ENCODE data around the gene ARHGEF38.

- TF ChIP-seq, protein P1, sequence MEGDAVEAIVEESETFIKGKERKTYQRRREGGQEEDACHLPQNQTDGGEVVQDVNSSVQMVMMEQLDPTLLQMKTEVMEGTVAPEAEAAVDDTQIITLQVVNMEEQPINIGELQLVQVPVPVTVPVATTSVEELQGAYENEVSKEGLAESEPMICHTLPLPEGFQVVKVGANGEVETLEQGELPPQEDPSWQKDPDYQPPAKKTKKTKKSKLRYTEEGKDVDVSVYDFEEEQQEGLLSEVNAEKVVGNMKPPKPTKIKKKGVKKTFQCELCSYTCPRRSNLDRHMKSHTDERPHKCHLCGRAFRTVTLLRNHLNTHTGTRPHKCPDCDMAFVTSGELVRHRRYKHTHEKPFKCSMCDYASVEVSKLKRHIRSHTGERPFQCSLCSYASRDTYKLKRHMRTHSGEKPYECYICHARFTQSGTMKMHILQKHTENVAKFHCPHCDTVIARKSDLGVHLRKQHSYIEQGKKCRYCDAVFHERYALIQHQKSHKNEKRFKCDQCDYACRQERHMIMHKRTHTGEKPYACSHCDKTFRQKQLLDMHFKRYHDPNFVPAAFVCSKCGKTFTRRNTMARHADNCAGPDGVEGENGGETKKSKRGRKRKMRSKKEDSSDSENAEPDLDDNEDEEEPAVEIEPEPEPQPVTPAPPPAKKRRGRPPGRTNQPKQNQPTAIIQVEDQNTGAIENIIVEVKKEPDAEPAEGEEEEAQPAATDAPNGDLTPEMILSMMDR (conservative IDR thresholded peaks at IDR 0.05; ENCODE audit: low read length) = no peak
- no peak for TF ChIP-seq EZH2phosphoT487 (IDR thresholded peaks at IDR 0.05; ENCODE audit: borderline replicate concordance)
Measured at GRCh38 chr4:105601406-105601805, 49.0 kb downstream of the ARHGEF38 start.

Measured in Loucy (cell line).